Mucosa of gallbladder (tissue), 1 donor: ENCODE measurements around the gene NMNAT2. TPM values are rescaled to one million over a fixed set of nuclear protein-coding genes. Genes with fewer than 3 reads are reported as not detected.
"Not testable (repeated sequence)": the region's sequence is repeated elsewhere in the genome, so short reads cannot be mapped to it uniquely, and the experiment has no call there.

Source experiments
- DNase-seq: peaks from one replicate; pipeline ENCODE4 v3.0.0-alpha.2; 2020; ENCODE audit warnings: low spot score
- total RNA-seq: library from RNA; stranded (reverse); gene quantifications from one replicate; pipeline ENCODE4 v1.2.1, GENCODE V29; 2021
- donor health status: DM: no; HTN: no; CAD: no.

NMNAT2 gene
- total RNA-seq, 1 donor from 2014 or later, result 16.9 TPM

GRCh38 chr1:183418696-183419095 is 516 bp upstream of the NMNAT2 start:
- no peak for DNase-seq

- peak; percentile 73 for DNase-seq
These were observed 1.1 kb downstream of the NMNAT2 start for GRCh38 chr1:183416850-183417771.

- DNase-seq, result no peak
These were observed 3.8 kb downstream of the NMNAT2 start for GRCh38 chr1:183414365-183414764.

- DNase-seq, result no peak
These were observed 7.1 kb downstream of the NMNAT2 start for GRCh38 chr1:183411091-183411490.

GRCh38 chr1:183407961-183408360 is 10.2 kb downstream of the NMNAT2 start:
- DNase-seq, result no peak

- no peak for DNase-seq
These were observed 10.7 kb downstream of the NMNAT2 start for GRCh38 chr1:183407474-183407873.

- DNase-seq, result no peak
These were observed 13.7 kb downstream of the NMNAT2 start for GRCh38 chr1:183404476-183404875.

- DNase-seq, result no peak
These were observed 14.7 kb downstream of the NMNAT2 start for GRCh38 chr1:183403498-183403897.

- DNase-seq, result not testable (repeated sequence)
These were observed 16.6 kb downstream of the NMNAT2 start for GRCh38 chr1:183401565-183401964.

- no peak for DNase-seq
These were observed 23.7 kb downstream of the NMNAT2 start for GRCh38 chr1:183394435-183394834.

- DNase-seq, result no peak
These were observed 26.3 kb downstream of the NMNAT2 start for GRCh38 chr1:183391863-183392262.

GRCh38 chr1:183390561-183390960 is 27.6 kb downstream of the NMNAT2 start:
- DNase-seq, result no peak

GRCh38 chr1:183388735-183389134 is 29.4 kb downstream of the NMNAT2 start:
- DNase-seq, result no peak

- no peak for DNase-seq
These were observed 32.6 kb downstream of the NMNAT2 start for GRCh38 chr1:183385340-183386144.

- no peak for DNase-seq
These were observed 38.2 kb downstream of the NMNAT2 start for GRCh38 chr1:183379951-183380350.

- DNase-seq, result no peak
These were observed 42.8 kb downstream of the NMNAT2 start for GRCh38 chr1:183375381-183375780.

GRCh38 chr1:183374825-183375224 is 43.4 kb downstream of the NMNAT2 start:
- DNase-seq, result peak; percentile 63

- DNase-seq, result no peak
These were observed 45.5 kb downstream of the NMNAT2 start for GRCh38 chr1:183372586-183373230.

- peak; percentile 86 for DNase-seq
These were observed 47.7 kb downstream of the NMNAT2 start for GRCh38 chr1:183370399-183371058.

- DNase-seq, result no peak
These were observed 49.7 kb downstream of the NMNAT2 start for GRCh38 chr1:183368213-183369108.

- DNase-seq, result no peak
These were observed 52.1 kb downstream of the NMNAT2 start for GRCh38 chr1:183366116-183366515.
